Right ventricle myocardium inferior (tissue), 1 donor: ENCODE data around the gene PTPRO. TPM values are rescaled to one million over a fixed set of nuclear protein-coding genes. Genes with fewer than 3 reads are reported as not detected.

ENCODE experiments used
- ATAC-seq: fragments of 200-7000 bp; cut with Tn5 transposase; one replicate; pipeline ENCODE4 v1.9.1; 2020; ENCODE audit warnings: mild to moderate bottlenecking, moderate library complexity
- DNase-seq: peaks from one replicate; pipeline ENCODE4 v3.0.0; 2021; ENCODE audit errors: missing footprints
- intact Hi-C: fragments of 100-400 bp; cut with DNase I; formaldehyde crosslinking; loops from one replicate; pipeline ENCODE4 v1.11.0; 2022
- total RNA-seq: library from RNA; stranded (reverse); fragmentation: NEBNext Ultra II Directional; extraction: Animal tissue kit (Norgen Biotek cat#: 25700); gene quantifications from one replicate; pipeline ENCODE4 v1.2.1, GENCODE V29; 2021
- donor health status: DM: no; HTN: yes; CAD: no; lungs with severe emphysema.

Gene PTPRO
- total RNA-seq, 1 donor from 2014 or later, result 1.3 TPM

GRCh38 chr12:15538881-15539280, 216.6 kb downstream of the PTPRO start:
- intact Hi-C loops, result no loop called here
- DNase-seq (no peak), ATAC-seq (no peak)

GRCh38 chr12:15540005-15540404, 217.7 kb downstream of the PTPRO start:
- intact Hi-C loops, result no loop called here
- ATAC-seq, result no peak
- no peak for DNase-seq

GRCh38 chr12:15540469-15540872, 218.2 kb downstream of the PTPRO start:
- ATAC-seq (no peak), DNase-seq (no peak)
- intact Hi-C loops, result no loop called here

- DNase-seq (no peak), ATAC-seq (no peak)
- intact Hi-C loops, result no loop called here
These were observed 219.8 kb downstream of the PTPRO start for GRCh38 chr12:15541996-15542631.

- ATAC-seq (no peak), DNase-seq (no peak)
- intact Hi-C loops, result no loop called here
These were observed 221.0 kb downstream of the PTPRO start for GRCh38 chr12:15543347-15543746.

GRCh38 chr12:15544589-15544988, 222.3 kb downstream of the PTPRO start:
- intact Hi-C loops, result no loop called here
- DNase-seq (no peak), ATAC-seq (no peak)

- intact Hi-C loops, result no loop called here
- ATAC-seq, result no peak
- DNase-seq, result no peak
These were observed 223.0 kb downstream of the PTPRO start for GRCh38 chr12:15545334-15545733.

- DNase-seq (no peak), ATAC-seq (no peak)
- intact Hi-C loops, result no loop called here
These were observed 223.9 kb downstream of the PTPRO start for GRCh38 chr12:15546102-15546701.

GRCh38 chr12:15547063-15547462, 224.8 kb downstream of the PTPRO start:
- DNase-seq (no peak), ATAC-seq (no peak)
- intact Hi-C loops, result no loop called here

- intact Hi-C loops, result no loop called here
- no peak for ATAC-seq
- DNase-seq, result no peak
These were observed 225.4 kb downstream of the PTPRO start for GRCh38 chr12:15547691-15548090.

GRCh38 chr12:15550793-15551192, 228.5 kb downstream of the PTPRO start:
- ATAC-seq (no peak), DNase-seq (no peak)
- intact Hi-C loops, result no loop called here

GRCh38 chr12:15555446-15555845, 233.1 kb downstream of the PTPRO start:
- ATAC-seq (no peak), DNase-seq (no peak)
- intact Hi-C loops, result no loop called here

GRCh38 chr12:15556411-15557102, 234.2 kb downstream of the PTPRO start:
- intact Hi-C loops, result no loop called here
- no peak for ATAC-seq
- no peak for DNase-seq

GRCh38 chr12:15558915-15559528, 236.7 kb downstream of the PTPRO start:
- intact Hi-C loops, result no loop called here
- ATAC-seq (no peak), DNase-seq (no peak)

- DNase-seq (no peak), ATAC-seq (no peak)
- intact Hi-C loops, result no loop called here
These were observed 239.1 kb downstream of the PTPRO start for GRCh38 chr12:15561396-15561795.

- ATAC-seq (peak; percentile 52), DNase-seq (no peak)
- intact Hi-C loops, result no loop called here
These were observed 240.0 kb downstream of the PTPRO start for GRCh38 chr12:15562263-15562662.

- intact Hi-C loops, result no loop called here
- no peak for ATAC-seq
- DNase-seq, result no peak
These were observed 241.4 kb downstream of the PTPRO start for GRCh38 chr12:15563663-15564062.

GRCh38 chr12:15574353-15574752, 252.0 kb downstream of the PTPRO start:
- intact Hi-C loops, result no loop called here
- DNase-seq, result no peak
- ATAC-seq, result no peak

GRCh38 chr12:15575671-15576541, 253.6 kb downstream of the PTPRO start:
- DNase-seq (no peak), ATAC-seq (no peak)
- intact Hi-C loops, result no loop called here
